ENCODE measurements around the gene GGCT. TPM values are rescaled to one million over a fixed set of nuclear protein-coding genes. Genes with fewer than 3 reads are reported as not detected.

Gene GGCT
- total RNA-seq, 1 experiment from 2014 or later, result 52.2 TPM

DNA sequence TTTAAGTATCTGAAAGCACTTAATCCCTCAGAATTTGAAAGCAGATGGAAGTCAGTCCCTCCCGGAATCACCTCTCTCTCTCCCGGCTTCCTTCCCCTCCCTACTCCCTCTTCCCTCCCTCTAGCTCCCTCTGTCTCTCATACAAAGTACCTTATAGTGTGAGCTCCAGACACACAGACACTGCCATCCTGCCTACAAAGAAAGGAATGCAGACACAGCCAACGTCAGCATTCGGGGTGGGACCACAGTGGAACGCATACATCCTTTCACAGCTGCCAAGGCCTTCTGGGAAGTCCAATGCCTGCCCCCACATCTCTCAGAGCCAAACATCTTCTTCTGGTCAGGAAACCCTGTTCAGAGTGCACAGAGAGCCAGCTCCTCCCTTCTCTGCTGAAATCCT lies 35.3 kb downstream of the GGCT start:
- DNase-seq (ENCODE audit: low read depth, low spot score), result no peak
- in situ Hi-C loops (cut with HindIII; ENCODE audit: low pct_unique_long_range_greater_than_20kb, low sequenced_read_pairs) (no loop called here), intact Hi-C loops (cut with micrococcal nuclease; ENCODE audit: unreplicated experiment) (no loop called here)
- no peak overlapping the region for H3K27ac ChIP-seq (ENCODE audit: low read length)
- no peak overlapping the region for H3K4me3 ChIP-seq (ENCODE audit: low read depth in 2 of 2, low read length in 2 of 2)
- no peaks in the 10 kb centered on the region for H3K9me3 ChIP-seq (ENCODE audit: control insufficient read depth, insufficient read depth, low read depth, low read length)
- CTCF ChIA-PET, result interaction anchor here (0.5 to 1.0 kb wide), 4 partner anchors 8 to 95 kb away, joined by 3 to 5 read pairs (median 4); no protein-coding TSS in a partner anchor
- peak; percentile 49; the same call in 1 of the 2 replicates for ATAC-seq
- H3K4me1 ChIP-seq (ENCODE audit: control insufficient read depth, insufficient read depth, low read length), result no peaks in the 10 kb centered on the region; the same call in 1 of the 2 replicates
- no TSS peak for BruUV-seq (replicated peaks)
- POLR2A ChIA-PET, result interaction anchor here (0.7 kb wide), 1 partner anchor 9 kb away, joined by 3 read pairs; the partner anchor contains the start of gene NOD1
- no peaks in the 10 kb centered on the region for H3K36me3 ChIP-seq (ENCODE audit: control insufficient read depth, insufficient read depth, low read length)
- TF ChIP-seq, protein P1, sequence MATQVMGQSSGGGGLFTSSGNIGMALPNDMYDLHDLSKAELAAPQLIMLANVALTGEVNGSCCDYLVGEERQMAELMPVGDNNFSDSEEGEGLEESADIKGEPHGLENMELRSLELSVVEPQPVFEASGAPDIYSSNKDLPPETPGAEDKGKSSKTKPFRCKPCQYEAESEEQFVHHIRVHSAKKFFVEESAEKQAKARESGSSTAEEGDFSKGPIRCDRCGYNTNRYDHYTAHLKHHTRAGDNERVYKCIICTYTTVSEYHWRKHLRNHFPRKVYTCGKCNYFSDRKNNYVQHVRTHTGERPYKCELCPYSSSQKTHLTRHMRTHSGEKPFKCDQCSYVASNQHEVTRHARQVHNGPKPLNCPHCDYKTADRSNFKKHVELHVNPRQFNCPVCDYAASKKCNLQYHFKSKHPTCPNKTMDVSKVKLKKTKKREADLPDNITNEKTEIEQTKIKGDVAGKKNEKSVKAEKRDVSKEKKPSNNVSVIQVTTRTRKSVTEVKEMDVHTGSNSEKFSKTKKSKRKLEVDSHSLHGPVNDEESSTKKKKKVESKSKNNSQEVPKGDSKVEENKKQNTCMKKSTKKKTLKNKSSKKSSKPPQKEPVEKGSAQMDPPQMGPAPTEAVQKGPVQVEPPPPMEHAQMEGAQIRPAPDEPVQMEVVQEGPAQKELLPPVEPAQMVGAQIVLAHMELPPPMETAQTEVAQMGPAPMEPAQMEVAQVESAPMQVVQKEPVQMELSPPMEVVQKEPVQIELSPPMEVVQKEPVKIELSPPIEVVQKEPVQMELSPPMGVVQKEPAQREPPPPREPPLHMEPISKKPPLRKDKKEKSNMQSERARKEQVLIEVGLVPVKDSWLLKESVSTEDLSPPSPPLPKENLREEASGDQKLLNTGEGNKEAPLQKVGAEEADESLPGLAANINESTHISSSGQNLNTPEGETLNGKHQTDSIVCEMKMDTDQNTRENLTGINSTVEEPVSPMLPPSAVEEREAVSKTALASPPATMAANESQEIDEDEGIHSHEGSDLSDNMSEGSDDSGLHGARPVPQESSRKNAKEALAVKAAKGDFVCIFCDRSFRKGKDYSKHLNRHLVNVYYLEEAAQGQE (IDR thresholded peaks at IDR 0.05; ENCODE audit: insufficient read depth in 1 of 2, low read depth in 2 of 2, low read length in 1 of 2), result no peak
- TF ChIP-seq SIN3A (IDR thresholded peaks at IDR 0.05; ENCODE audit: borderline replicate concordance, insufficient read depth, low read depth, low read length) (no peak), TCF7L2 (IDR thresholded peaks at IDR 0.05; ENCODE audit: low read depth, low read length) (no peak), POLR2AphosphoS5 (IDR thresholded peaks at IDR 0.05; ENCODE audit: low read depth, low read length) (no peak)
- TF ChIP-seq, protein P2, sequence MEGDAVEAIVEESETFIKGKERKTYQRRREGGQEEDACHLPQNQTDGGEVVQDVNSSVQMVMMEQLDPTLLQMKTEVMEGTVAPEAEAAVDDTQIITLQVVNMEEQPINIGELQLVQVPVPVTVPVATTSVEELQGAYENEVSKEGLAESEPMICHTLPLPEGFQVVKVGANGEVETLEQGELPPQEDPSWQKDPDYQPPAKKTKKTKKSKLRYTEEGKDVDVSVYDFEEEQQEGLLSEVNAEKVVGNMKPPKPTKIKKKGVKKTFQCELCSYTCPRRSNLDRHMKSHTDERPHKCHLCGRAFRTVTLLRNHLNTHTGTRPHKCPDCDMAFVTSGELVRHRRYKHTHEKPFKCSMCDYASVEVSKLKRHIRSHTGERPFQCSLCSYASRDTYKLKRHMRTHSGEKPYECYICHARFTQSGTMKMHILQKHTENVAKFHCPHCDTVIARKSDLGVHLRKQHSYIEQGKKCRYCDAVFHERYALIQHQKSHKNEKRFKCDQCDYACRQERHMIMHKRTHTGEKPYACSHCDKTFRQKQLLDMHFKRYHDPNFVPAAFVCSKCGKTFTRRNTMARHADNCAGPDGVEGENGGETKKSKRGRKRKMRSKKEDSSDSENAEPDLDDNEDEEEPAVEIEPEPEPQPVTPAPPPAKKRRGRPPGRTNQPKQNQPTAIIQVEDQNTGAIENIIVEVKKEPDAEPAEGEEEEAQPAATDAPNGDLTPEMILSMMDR (IDR thresholded peaks at IDR 0.05), result no peak; the same call in 1 of the 2 replicates
- no peaks in the 10 kb centered on the region for H3K27me3 ChIP-seq (ENCODE audit: control insufficient read depth, insufficient read depth, low read length)

DNA sequence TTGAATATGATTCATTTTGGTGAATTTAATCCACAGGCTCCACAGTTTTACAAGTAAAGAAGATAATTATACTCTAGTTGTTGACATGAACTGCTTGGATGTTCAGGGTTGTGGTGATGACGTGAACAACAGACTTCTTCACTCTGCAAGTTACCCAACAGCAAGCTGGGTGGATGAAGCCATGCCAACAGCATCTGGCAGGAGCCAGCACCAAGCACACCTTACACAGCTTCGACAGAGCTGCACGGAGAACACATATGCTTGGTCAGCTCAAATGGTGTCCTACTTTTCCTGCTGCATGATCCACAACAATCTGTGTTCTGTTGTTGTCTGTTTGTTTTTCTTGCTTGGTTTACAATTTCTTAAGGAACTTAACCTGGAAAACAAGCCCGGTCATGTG lies 35.8 kb downstream of the GGCT start:
- ATAC-seq (no peak), DNase-seq (ENCODE audit: low read depth, low spot score) (no peak)
- ChIA-PET POLR2A (no interaction called here), CTCF (interaction anchor here (0.5 to 1.0 kb wide), 3 partner anchors 9 to 11 kb away, joined by 3 to 4 read pairs (median 4); no protein-coding TSS in a partner anchor)
- intact Hi-C loops (cut with micrococcal nuclease; ENCODE audit: unreplicated experiment), result no loop called here
- no TSS peak for BruUV-seq (replicated peaks)
- no peaks in the 10 kb centered on the region for H3K27me3 ChIP-seq (ENCODE audit: control insufficient read depth, insufficient read depth, low read length)
- TF ChIP-seq, protein P1 (IDR thresholded peaks at IDR 0.05; ENCODE audit: insufficient read depth in 1 of 2, low read depth in 2 of 2, low read length in 1 of 2), result no peak
- TF ChIP-seq, protein P2 (IDR thresholded peaks at IDR 0.05), result no peak
- TF ChIP-seq SIN3A (IDR thresholded peaks at IDR 0.05; ENCODE audit: borderline replicate concordance, insufficient read depth, low read depth, low read length) (no peak), TCF7L2 (IDR thresholded peaks at IDR 0.05; ENCODE audit: low read depth, low read length) (no peak), POLR2AphosphoS5 (IDR thresholded peaks at IDR 0.05; ENCODE audit: low read depth, low read length) (no peak)
- no peaks in the 10 kb centered on the region; the same call in 1 of the 2 replicates for H3K4me1 ChIP-seq (ENCODE audit: control insufficient read depth, insufficient read depth, low read length)
- no peak overlapping the region for H3K4me3 ChIP-seq (ENCODE audit: low read depth in 2 of 2, low read length in 2 of 2)
- in situ Hi-C loops (cut with HindIII; ENCODE audit: low pct_unique_long_range_greater_than_20kb, low sequenced_read_pairs), result no loop called here
- H3K27ac ChIP-seq (ENCODE audit: low read length), result no peak overlapping the region
- no peaks in the 10 kb centered on the region for H3K9me3 ChIP-seq (ENCODE audit: control insufficient read depth, insufficient read depth, low read depth, low read length)
- no peaks in the 10 kb centered on the region for H3K36me3 ChIP-seq (ENCODE audit: control insufficient read depth, insufficient read depth, low read length)

All from Panc1 (cell line).